ENCODE measurements around the gene NUBP2. TPM values are rescaled to one million over a fixed set of nuclear protein-coding genes. Genes with fewer than 3 reads are reported as not detected.

The NUBP2 gene
- total and polyA plus RNA-seq, 4 donors: 28.9 to 80.9 (median 54.1) TPM

DNA sequence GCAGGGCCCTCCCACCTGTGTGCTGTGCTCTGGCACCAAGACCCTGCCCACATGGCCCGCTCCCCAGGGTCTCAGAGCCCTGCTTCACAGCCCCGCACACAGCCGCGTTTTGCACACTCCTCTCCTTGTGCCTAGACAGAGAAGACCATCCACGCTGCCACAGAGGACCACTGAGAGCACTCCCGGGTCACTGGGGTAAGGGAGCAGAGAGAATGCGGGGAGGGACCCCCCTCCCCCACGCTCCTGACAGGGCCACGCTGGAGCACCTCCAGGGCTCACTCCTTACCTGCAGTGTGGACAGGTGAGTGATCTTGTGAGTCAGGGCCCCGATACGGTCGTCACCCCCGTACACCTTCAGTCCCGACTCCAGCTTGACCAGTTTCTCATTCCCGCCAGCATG lies 36.9 kb downstream of the NUBP2 start:
- Histone ChIP-seq H3K27ac (ENCODE audit: low read depth in 1 of 2, low read length in 2 of 2) (no peak overlapping the region), H3K4me3 (ENCODE audit: low read depth in 1 of 3, low read length in 3 of 3) (no peak overlapping the region), H3K36me3 (ENCODE audit: control insufficient read depth in 4 of 4, insufficient read depth in 3 of 4, low read depth in 1 of 4, low read length in 3 of 4) (peaks cover 12 to 29% (median 28%) of the 10 kb centered on the region in 4 donors), H3K9ac (ENCODE audit: low read depth in 1 of 2, low read length in 2 of 2) (no peak overlapping the region), H3K4me1 (ENCODE audit: control insufficient read depth in 4 of 4, insufficient read depth in 4 of 4, low read length in 3 of 4) (peaks cover 8 to 88% (median 77%) of the 10 kb centered on the region in 4 donors), H3K9me3 (ENCODE audit: control insufficient read depth in 4 of 4, low read length in 3 of 4) (no peaks in the 10 kb centered on the region), H3K27me3 (ENCODE audit: control insufficient read depth in 4 of 4, insufficient read depth in 4 of 4, low read length in 3 of 4) (no peaks in the 10 kb centered on the region)
- no peak for TF ChIP-seq TAF1 (conservative IDR thresholded peaks at IDR 0.05)
- TF ChIP-seq HNF4A (conservative IDR thresholded peaks at IDR 0.05): no peak
- TF ChIP-seq CTCF (IDR thresholded peaks at IDR 0.05; ENCODE audit: low read depth, low read length, missing input control): no peak
- TF ChIP-seq MAX (IDR thresholded peaks at IDR 0.05): no peak
- no peak for TF ChIP-seq FOXA1 (IDR thresholded peaks at IDR 0.05)
- TF ChIP-seq, protein P1, sequence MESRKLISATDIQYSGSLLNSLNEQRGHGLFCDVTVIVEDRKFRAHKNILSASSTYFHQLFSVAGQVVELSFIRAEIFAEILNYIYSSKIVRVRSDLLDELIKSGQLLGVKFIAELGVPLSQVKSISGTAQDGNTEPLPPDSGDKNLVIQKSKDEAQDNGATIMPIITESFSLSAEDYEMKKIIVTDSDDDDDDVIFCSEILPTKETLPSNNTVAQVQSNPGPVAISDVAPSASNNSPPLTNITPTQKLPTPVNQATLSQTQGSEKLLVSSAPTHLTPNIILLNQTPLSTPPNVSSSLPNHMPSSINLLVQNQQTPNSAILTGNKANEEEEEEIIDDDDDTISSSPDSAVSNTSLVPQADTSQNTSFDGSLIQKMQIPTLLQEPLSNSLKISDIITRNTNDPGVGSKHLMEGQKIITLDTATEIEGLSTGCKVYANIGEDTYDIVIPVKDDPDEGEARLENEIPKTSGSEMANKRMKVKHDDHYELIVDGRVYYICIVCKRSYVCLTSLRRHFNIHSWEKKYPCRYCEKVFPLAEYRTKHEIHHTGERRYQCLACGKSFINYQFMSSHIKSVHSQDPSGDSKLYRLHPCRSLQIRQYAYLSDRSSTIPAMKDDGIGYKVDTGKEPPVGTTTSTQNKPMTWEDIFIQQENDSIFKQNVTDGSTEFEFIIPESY (IDR thresholded peaks at IDR 0.05): no peak
- TF ChIP-seq FOXA2 (IDR thresholded peaks at IDR 0.05): no peak
- no peak for DNase-seq (ENCODE audit: low spot score)
- WGBS: 92% methylated on average over 15 of the region's 15 CpGs

DNA sequence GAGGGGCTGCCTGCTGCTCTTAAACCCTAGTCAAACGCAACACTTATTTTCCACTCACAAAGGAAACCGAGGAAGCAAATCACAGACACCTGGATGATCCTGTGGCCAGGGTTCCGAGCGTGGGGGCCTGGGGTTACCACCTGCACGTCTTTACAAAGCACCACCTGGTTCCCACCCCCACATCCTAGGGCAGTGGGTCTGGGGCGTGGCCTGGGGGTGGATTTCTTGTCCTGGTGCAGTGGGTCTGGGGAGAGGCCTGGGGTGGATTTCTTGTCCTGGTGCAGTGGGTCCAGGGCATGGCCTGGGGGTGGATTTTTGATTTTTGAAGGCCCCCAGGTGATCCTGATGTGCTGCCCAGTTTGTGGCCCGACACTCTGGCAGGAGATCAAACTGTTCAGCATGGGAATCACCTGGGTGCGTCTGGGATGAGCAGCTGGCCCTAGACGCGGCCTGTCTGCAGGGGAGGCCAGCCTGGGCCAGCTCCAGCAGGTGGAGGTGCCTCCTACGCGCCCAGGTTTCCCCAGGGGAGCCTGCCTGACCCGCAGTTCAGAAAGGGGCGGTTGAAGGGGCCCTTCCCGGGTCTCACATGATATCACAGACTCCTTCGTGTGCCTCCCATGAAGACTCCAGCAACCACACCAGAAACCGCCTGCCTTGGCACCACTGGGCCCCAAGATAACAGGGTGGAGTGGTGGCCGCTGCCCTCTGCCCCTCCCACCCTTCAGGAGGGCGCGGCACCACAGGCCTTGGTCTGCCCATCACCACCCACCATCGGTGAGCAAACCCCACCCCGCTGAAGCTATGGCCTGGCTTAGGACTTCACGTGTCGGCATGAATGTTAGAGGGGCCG lies 37.6 kb downstream of the NUBP2 start:
- DNase-seq (ENCODE audit: low spot score): peak; percentile 79
- H3K36me3 ChIP-seq (ENCODE audit: control insufficient read depth in 4 of 4, insufficient read depth in 3 of 4, low read depth in 1 of 4, low read length in 3 of 4): peaks cover 12 to 29% (median 23%) of the 10 kb centered on the region in 4 donors
- no peak overlapping the region for H3K4me3 ChIP-seq (ENCODE audit: low read depth in 1 of 3, low read length in 3 of 3)
- peaks cover 11 to 91% (median 81%) of the 10 kb centered on the region in 4 donors for H3K4me1 ChIP-seq (ENCODE audit: control insufficient read depth in 4 of 4, insufficient read depth in 4 of 4, low read length in 3 of 4)
- H3K9ac ChIP-seq (ENCODE audit: low read depth in 1 of 2, low read length in 2 of 2): no peak overlapping the region
- 78% methylated on average over 25 of the region's 25 CpGs for WGBS
- no peaks in the 10 kb centered on the region for H3K27me3 ChIP-seq (ENCODE audit: control insufficient read depth in 4 of 4, insufficient read depth in 4 of 4, low read length in 3 of 4)
- no peaks in the 10 kb centered on the region for H3K9me3 ChIP-seq (ENCODE audit: control insufficient read depth in 4 of 4, low read length in 3 of 4)
- peak overlapping the region in 1 of 2 donors; percentile 39 for H3K27ac ChIP-seq (ENCODE audit: low read depth in 1 of 2, low read length in 2 of 2)
- TF ChIP-seq SP1 (IDR thresholded peaks at IDR 0.05) (no peak), HNF4A (conservative IDR thresholded peaks at IDR 0.05) (no peak), FOXA1 (IDR thresholded peaks at IDR 0.05) (no peak), GABPA (IDR thresholded peaks at IDR 0.05 in 1 of 2, conservative IDR thresholded peaks at IDR 0.05 in 1 of 2) (no peak), FOXA2 (IDR thresholded peaks at IDR 0.05) (no peak), RXRA (IDR thresholded peaks at IDR 0.05) (no peak), MAX (IDR thresholded peaks at IDR 0.05) (no peak), RAD21 (IDR thresholded peaks at IDR 0.05) (no peak), YY1 (IDR thresholded peaks at IDR 0.05) (no peak), JUND (IDR thresholded peaks at IDR 0.05) (no peak), REST (IDR thresholded peaks at IDR 0.05) (no peak), CTCF (IDR thresholded peaks at IDR 0.05; ENCODE audit: low read depth, low read length, missing input control) (no peak), ATF3 (IDR thresholded peaks at IDR 0.05) (no peak), NR2F2 (IDR thresholded peaks at IDR 0.05) (no peak), HNF4G (IDR thresholded peaks at IDR 0.05) (no peak), EGR1 (IDR thresholded peaks at IDR 0.05; ENCODE audit: low read depth in 2 of 2) (no peak), TAF1 (conservative IDR thresholded peaks at IDR 0.05) (no peak)

Measured in liver (tissue), 9 donors.